SH-SY5Y (cell line): Measurements from ENCODE around the gene PMVK.

ENCODE experiments used
- GATA2 ChIP-seq: IDR thresholded peaks from 2 replicates; pipeline ENCODE4 v1.6.1; 2011; ENCODE audit warnings: mild to moderate bottlenecking, low read depth, low read length
- GATA3 ChIP-seq: IDR thresholded peaks from 2 replicates; pipeline ENCODE4 v1.6.1; 2011; ENCODE audit warnings: low read depth, mild to moderate bottlenecking, low read length, moderate library complexity

- TF ChIP-seq GATA3 (no peak), GATA2 (no peak)
These were observed 37.7 kb upstream of the PMVK start, which contains the start of gene CKS1B for GRCh38 chr1:154974102-154974807.
